Stimulated activated CD8-positive, alpha-beta memory T cell treated with anti-CD3 and anti-CD28 coated beads, Interleukin-4, amount 100 ng/mL, for 1 hour (primary cell): Measurements from ENCODE around the gene ROR1.
"Not testable (repeated sequence)": the region's sequence is repeated elsewhere in the genome, so short reads cannot be mapped to it uniquely, and the experiment has no call there.

Source experiments
- DNase-seq, 2 donors: peaks; one replicate each; pipeline ENCODE4 v3.0.0-alpha.2; 2020; ENCODE audit warnings: low read depth in 2 of 2, low spot score in 1 of 2

The ROR1 gene

GRCh38 chr1:63758791-63759190 lies 15.0 kb upstream of the ROR1 start:
- no peak for DNase-seq

DNA sequence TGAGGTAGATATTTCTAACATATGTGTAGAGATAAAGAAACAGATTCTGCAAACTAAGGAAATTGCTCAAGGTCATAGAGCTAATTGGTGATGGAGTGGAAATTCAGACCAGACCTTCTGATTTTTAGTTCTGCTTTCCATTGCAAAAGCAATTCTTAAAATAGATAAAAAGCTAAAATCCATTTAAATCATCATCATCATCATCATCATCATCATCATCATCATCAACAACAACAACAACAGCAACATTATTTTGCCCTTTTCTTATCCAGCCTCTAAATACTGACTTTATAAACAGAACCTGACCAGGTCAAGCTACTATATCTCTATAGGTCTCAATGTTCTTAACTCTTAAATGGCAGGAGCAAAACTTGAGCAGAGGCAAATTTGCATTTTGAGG lies 14.0 kb upstream of the ROR1 start:
- DNase-seq: no peak

DNA sequence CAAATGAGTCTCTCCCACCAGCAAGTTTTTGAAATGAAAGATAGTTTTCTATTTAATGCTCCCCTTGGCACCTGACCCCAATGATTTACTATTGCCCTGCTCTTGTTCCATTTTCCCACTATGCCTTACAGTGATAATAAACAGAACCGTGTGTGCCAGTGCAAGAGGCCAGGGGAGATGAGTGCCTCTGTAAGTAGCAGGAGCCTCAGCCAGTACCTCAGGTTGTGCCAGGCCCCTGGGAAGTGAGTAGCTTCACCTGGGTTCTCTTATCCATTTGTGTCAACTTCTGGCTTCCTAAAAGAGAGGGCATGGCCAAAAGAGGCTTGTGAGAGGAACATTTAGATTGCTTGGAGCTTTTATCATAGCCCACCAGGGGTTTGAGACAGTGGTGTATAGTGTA lies 3.4 kb upstream of the ROR1 start:
- DNase-seq: no peak

DNA sequence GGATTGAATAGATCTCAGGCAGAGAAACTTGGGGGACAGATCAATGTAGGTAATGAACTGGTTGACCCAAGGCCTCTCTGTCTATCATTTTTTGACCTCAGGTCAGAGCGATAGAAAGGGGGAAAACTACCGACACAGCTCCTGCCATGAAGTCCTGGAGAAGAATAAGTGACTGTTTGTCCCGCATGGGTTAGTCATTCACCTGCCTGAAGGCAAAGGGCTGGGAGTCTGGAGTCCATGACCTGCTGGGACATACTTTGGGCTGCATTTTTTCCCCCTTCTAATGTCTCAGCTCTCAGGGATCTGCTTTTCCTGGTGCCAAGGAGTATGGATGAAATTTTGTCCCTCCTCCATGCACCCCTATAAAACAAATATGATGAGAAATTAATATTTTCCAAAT lies 1.6 kb upstream of the ROR1 start:
- no peak for DNase-seq

DNA sequence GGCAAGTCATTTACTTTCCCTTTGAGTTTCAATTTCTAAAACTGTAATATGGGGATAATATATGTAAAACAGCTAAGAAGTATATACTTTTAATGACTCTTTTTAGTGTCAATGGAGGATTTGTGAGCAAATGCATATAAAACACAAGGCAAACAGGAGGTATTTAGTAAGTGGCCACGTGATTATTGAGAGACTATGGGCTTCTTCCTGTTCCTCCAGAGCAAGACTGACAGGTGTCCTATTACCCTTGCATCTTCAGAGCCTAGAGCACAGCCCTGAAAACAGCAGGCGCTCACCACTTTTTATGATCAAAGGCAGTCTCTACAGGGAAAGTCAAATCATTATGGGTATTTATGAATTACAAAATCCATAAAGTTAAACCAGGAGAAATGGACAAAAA lies 941 bp upstream of the ROR1 start:
- DNase-seq: no peak

- DNase-seq: no peak
Observed at GRCh38 chr1:63773496-63773814, 362 bp upstream of the ROR1 start.

DNA sequence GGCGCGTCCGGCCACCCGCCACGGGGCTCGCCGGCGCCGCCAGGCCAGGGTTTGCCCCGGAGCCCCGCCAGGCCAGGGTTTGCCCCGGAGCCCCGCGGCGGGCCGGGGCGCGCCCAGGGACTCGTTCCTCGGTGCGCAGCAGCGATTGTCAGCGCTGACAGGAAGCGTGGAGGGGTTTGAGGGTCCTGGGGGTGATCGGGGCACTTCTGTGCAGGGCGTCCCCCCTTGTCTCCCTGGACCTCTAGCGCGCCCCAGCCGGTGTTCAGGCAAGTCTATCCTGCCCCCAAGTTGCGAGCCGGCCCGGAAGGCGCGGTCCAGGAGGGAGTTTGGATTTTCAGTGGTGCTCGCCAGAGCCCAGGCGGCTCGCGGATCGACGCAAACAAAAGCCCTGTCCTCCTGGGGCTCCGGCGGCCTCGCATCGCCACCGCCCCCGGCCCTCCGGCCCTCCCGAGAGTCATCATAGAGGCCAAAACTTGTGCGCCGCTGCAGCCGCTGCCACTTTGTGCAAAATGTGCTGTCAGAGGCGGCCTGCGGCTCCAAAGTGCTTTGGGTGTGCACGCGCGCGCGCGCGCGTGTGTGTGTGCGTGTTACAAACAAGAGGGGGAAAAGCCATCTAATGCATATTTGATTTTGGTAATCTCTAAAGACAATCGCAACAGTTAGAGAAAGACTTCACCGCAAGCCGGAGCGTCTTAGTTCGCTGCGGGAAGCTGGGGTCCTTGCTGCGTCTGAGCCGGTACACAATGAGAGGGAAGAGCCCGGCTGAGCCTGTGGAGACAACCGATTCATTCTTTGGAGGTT lies 1.0 kb downstream of the ROR1 start:
- no peak for DNase-seq

DNA sequence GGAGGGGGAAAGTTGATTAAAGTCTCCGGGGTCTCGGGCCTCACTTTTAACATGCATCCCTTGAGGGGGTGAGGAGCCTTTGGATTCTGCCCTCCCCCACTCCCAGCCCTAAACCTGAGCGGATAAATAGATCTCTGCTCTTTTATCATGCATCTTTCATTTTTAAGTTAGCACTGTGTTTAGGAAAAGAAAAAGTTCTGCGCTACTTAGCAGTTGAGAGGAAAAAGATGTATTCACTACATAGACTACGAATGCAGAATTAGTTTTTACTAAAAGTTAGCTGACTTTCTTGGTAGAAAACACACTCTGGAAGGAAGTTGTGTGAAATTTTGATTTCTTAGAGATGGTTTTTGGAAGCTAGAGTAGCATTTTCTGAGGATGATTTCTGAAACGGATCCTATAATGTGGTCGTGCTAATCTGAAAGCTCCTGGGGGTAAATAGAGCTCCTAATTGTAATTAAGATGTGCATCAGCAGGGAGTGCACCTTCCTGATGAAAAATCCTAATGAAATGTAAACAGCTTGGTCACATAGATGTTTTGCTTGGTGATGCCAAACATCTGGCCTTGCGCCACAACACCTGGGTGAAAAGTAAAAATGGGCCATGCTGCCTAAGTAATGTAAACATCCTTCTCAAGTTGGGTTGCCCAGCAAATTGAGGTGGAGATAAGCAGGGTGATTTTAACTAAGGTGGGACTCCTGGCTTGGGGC lies 1.8 kb downstream of the ROR1 start:
- DNase-seq: no peak

GRCh38 chr1:63777286-63777685 lies 3.5 kb downstream of the ROR1 start:
- no peak for DNase-seq

- DNase-seq: no peak
Observed at GRCh38 chr1:63777965-63778880, 4.4 kb downstream of the ROR1 start.

DNA sequence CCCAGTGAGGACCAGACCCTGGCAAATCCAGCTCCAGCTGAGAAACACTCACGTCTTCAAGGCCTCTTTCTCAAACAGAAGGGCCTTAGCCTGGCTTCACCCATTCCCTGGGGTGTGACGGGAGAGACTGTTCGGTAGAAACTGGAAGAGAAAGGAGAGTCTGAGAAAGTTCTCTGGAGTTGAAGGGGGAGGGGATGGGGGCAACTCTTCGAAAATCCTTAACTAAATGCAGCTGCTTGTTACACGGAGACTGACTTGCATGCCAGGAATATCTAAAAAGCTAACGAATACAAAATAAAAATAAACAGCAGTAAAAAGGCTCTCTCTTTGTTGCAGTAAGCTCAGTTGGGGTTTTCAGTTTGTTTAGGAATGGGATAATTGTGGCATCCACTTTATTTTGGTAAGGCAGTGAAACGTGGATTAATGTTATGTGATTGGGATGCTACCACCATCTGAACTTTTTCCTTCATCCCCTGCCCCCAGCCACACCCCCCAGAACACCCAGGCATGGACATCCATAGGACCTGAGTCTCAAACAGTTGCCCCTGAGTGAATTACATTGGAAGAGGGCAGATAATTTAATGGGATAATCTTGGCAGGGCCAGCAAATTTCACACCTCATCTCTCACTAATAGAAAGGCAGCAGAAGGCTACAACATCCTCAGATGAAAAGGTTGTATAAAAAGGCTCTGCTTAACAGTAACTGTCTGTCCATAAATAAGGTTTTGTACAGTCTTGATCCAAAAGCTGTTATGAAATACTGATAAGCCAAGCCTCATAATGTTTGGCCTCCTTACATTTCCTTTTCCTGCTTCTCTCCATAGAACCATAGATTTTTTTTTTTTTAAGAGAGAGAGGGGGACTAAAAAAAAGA lies 5.8 kb downstream of the ROR1 start:
- DNase-seq: no peak

- no peak for DNase-seq
Observed at GRCh38 chr1:63780565-63780964, 6.7 kb downstream of the ROR1 start.

DNA sequence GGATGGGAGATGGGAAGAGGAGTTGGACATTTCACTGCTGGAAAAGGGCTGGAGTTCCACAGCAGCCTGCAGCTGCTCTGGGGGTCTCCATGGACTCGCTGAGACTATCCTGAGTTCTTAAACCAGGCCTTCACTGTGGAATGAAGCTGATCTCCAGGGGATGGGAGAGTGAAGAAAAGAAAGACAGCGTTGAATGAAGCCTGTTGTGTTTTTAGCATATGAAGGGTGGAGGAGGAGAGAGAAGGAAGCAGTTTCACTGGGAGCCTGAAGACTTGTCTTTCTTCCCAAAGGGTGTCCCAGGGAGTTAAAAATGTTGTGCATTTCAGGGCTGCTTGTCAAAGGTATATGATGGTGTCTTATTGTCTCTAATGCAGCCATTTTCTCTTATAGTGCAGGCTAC lies 9.2 kb downstream of the ROR1 start:
- DNase-seq: no peak

- no peak for DNase-seq
Observed at GRCh38 chr1:63784083-63784482, 10.3 kb downstream of the ROR1 start.

DNA sequence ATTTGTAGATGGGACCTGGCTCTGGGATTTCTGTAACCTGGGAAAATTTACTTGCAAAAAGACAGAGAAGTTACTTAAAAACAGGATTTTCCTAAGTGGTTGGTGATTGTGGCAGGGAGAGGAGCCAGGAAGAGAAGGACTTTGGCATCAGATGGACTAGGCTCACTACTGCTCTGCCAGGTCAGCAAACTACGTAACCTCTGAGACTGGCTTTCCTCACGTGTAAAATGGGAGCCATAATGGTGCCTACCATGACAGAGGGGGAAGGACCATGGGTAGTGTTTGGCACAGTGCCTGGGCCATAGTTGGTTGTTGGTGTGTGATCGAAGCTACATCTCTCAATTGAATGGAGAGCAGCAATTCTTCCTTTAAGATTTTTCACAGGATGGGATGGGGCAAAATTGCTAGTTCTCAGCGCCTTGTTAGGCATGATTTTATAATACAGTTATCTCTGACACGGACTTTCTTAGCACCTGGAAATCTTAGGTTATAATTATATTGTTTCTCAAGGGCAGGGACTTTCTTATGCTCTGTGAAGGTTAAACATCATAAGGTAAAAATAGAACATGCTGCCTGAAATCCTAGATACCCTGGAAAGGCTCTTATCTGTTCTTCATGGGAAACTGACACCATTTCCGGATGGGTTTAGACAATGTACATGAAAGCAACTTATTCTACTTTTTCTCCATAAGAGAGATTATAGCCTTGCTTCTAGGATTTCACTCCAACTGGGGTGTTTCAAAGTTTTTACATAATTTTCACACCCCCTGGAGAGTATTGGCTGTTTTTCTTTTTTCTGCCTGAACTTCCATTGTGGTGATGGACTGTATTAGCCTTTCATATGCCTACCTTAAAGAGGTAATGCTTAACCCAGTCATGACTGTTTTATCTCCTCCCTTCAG lies 10.9 kb downstream of the ROR1 start:
- DNase-seq: no peak

DNA sequence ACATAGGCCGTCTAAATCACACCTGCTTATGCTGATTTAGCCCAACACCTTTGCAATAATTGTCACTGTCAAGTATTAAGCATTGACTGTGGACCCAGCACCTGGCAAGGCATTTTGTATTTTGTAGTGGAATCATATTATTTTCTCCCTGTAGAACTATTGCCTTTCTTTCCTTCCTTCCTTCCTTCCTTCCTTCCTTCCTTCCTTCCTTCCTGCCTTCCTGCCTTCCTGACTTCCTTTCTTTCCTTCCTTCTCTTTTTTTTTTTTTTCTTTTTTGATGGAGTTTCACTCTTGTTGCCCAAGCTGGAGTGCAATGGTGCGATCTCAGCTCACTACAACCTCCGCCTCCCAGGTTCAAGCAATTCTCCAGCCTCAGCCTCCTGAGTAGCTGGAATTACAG lies 13.5 kb downstream of the ROR1 start:
- DNase-seq: not testable (repeated sequence)

DNA sequence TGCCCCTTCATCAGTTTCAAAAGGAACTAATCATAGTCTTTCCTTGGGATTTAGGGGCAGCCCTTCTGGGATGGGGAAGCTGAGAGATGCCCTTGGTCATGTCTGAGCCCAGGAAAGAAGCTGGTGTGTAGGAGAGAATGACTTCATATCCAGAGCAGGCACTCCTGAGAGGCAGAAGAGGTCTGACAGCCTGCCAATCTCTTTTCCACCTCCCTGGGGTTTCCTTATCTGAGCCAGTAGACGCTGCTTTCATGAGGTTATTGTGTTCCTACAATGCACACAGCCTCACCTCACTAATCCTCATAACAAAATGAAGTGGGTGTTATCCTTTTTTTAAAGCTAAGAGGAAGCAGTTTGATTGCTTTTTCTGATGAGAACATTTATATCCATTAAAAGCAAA lies 14.1 kb downstream of the ROR1 start:
- DNase-seq: no peak

DNA sequence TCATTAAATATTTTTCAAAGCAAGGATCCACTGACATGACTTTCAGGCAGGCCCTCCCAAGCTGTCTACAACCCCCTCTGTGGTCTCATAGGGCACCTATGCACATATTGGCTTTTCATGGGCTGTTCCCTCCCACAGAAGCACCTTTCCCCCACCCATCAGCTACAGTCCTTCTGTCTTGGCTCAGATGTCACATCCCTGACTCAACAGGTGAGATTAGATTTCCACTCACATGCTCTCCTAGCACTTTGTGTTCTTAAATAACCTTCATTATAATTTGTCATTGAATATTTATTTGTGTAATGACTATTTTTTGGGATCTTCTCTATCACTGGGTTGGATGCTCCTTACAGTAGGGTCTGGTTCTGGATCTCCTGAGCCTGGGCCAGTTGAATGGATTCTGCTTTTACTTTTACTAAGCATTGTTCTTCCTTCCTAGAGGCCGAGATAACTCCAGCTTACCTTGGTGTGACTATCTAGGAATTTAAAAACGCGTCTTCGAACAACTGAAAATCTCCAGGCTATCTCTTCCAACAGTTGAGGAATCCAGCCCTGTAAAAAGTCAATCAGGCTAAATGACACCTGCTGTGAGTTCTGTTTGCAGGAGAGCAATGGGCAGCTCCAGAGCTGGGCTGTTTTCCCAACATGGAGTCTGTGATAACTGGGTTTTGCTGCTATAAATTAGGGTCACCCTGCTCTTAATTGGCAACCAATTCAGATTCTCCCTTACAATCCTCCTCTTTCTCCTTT lies 16.2 kb downstream of the ROR1 start:
- no peak for DNase-seq

DNA sequence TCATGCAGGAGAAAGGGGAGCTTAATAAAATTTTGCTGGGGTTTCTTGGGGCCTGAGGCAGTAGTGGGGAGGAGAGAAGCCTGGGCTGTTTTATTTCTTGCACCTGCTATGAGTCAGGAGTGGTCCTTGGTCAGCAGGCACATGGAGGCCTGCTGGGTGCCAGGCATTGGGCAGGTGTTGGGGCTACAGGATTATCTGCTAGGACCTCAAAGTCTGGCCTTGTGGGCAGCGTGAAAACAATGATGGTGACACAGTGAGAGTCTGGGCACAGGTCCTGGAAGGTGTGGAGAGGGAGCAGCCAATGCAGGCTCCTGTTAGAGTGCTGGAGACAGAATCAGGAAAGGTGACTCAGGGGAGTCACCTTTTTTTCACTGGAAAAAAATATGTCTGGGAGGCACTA lies 17.2 kb downstream of the ROR1 start:
- DNase-seq: no peak
